Vagina (tissue), 2 donors: ENCODE data around the gene EIF4H.
"Not testable (repeated sequence)": the region's sequence is repeated elsewhere in the genome, so short reads cannot be mapped to it uniquely, and the experiment has no call there.

Experiments used
- POLR2A ChIP-seq, 2 donors: fragments of 450-650 bp; IDR thresholded peaks; one replicate each; pipeline ENCODE4 v1.6.1; 2017; ENCODE audit warnings: antibody characterized with exemption in 2 of 2, mild to moderate bottlenecking in 2 of 2, moderate library complexity in 2 of 2
- POLR2AphosphoS5 ChIP-seq, 2 donors: sonication (generic); formaldehyde crosslinking; IDR thresholded peaks; one replicate each; pipeline ENCODE4 v1.9.0; 2017; ENCODE audit warnings: antibody characterized with exemption in 2 of 2, mild to moderate bottlenecking in 2 of 2, low read depth in 1 of 2; ENCODE audit not compliant: insufficient read depth in 1 of 2

GRCh38 chr7:74195968-74196654, 22.0 kb downstream of the EIF4H start:
- not testable (repeated sequence) for TF ChIP-seq POLR2AphosphoS5 (IDR thresholded peaks at IDR 0.05; ENCODE audit: insufficient read depth in 1 of 2, low read depth in 1 of 2); POLR2A (IDR thresholded peaks at IDR 0.05)
